DND-41 (cell line): Measurements from ENCODE around the gene ADNP2.

Source experiments
- ATAC-seq: fragments of 200-7000 bp; cut with Tn5 transposase; 3 replicates; pipeline ENCODE4 v1.9.1; 2021; ENCODE audit warnings: low read depth; ENCODE audit not compliant: insufficient read depth
- DNase-seq: peaks from one replicate; pipeline ENCODE4 v3.0.0-alpha.2; 2020
- H2AFZ ChIP-seq: 2 replicates; pipeline ENCODE4 v1.6.0; 2012; ENCODE audit warnings: low read depth, low read length
- H3K27ac ChIP-seq: 2 replicates; pipeline ENCODE4 v1.5.1; 2012; ENCODE audit warnings: low read length, inconsistent platforms
- H3K27me3 ChIP-seq: fragments of 200-600 bp; sonication (generic); 2 replicates; pipeline ENCODE4 v1.6.0; 2012; ENCODE audit warnings: low read length, mild to moderate bottlenecking, inconsistent platforms; ENCODE audit not compliant: insufficient read depth, poor library complexity
- H3K36me3 ChIP-seq: 2 replicates; pipeline ENCODE4 v1.5.1; 2012; ENCODE audit warnings: low read length, inconsistent platforms; ENCODE audit not compliant: insufficient read depth
- H3K4me1 ChIP-seq: 2 replicates; pipeline ENCODE4 v1.5.1; 2012; ENCODE audit warnings: mild to moderate bottlenecking, low read length; ENCODE audit not compliant: insufficient read depth
- H3K4me2 ChIP-seq: 2 replicates; pipeline ENCODE4 v1.6.0; 2012; ENCODE audit warnings: mild to moderate bottlenecking, moderate library complexity, low read length, inconsistent platforms; ENCODE audit not compliant: insufficient read depth
- H3K4me3 ChIP-seq, 2 experiments: fragments of 200-600 bp in 1 of 2; shearing (Covaris generic) in 1 of 2; 2 replicates each; pipeline ENCODE4 v1.5.1; 2012 to 2016; ENCODE audit warnings: inconsistent platforms in 2 of 2, low read length in 2 of 2, mild to moderate bottlenecking in 2 of 2, low read depth in 1 of 2, moderate library complexity in 1 of 2
- H3K79me2 ChIP-seq: 2 replicates; pipeline ENCODE4 v1.6.0; 2012; ENCODE audit warnings: low read length, inconsistent platforms; ENCODE audit not compliant: insufficient read depth
- H3K9ac ChIP-seq: 2 replicates; pipeline ENCODE4 v1.6.0; 2012; ENCODE audit warnings: low read depth, mild to moderate bottlenecking, inconsistent platforms, low read length, moderate library complexity
- H3K9me3 ChIP-seq: 2 replicates; pipeline ENCODE4 v1.5.1; 2012; ENCODE audit warnings: low read length, moderate library complexity, mild to moderate bottlenecking, inconsistent platforms; ENCODE audit not compliant: insufficient read depth, severe bottlenecking
- H4K20me1 ChIP-seq: 2 replicates; pipeline ENCODE4 v1.6.0; 2012; ENCODE audit warnings: low read length; ENCODE audit not compliant: insufficient read depth
- EZH2 ChIP-seq: IDR thresholded peaks from 3 replicates; pipeline ENCODE4 v1.6.1; 2012; ENCODE audit warnings: borderline replicate concordance, low read depth, mild to moderate bottlenecking, moderate library complexity, low read length, inconsistent platforms; ENCODE audit not compliant: severe bottlenecking
- TF ChIP-seq, protein P1 (sequence below): IDR thresholded peaks from 2 replicates; pipeline ENCODE4 v1.5.1; 2012; ENCODE audit warnings: borderline replicate concordance, low read length, moderate library complexity, mild to moderate bottlenecking; ENCODE audit not compliant: poor library complexity, severe bottlenecking; ENCODE audit errors: extremely low read depth

ADNP2 gene

DNA sequence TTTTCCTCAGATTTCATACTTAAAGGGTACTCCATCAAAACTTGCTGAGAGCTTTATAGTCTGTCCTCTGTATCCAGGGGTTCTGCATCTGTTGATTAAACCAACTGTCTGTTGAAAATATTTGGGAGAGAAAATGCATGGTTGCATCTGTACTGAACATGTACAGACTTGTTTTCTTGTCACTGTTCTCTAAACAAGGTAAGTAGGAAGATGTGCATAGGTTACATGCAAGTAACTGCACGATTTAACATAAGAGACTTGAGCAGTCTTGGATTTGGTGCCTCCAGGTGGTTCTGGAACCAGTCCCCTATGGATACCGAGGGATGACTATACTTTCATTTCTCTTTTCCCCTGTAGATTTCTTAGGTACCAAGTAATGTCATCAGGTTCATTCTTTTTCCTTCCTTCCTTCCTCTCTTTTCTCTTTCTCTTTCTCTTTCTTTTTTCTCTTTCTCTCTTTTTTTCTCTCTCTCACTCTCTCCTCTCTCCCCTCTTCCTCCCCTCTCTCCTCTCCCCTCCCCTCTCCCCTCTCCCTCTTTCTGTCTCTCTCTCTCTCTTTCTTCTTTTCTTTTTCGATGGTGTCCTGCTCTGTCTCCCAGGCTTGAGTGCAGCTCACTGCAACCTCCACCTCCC is 23.2 kb downstream of the ADNP2 start:
- Histone ChIP-seq H3K79me2 (peaks cover 46% of the 10 kb centered on the region), H2AFZ (no peak overlapping the region), H3K36me3 (peaks cover 59% of the 10 kb centered on the region), H3K4me2 (no peak overlapping the region), H3K27ac (0 out of 2 replicates have a peak overlapping the region, but pooled peaks have one; percentile 43), H3K4me1 (no peaks in the 10 kb centered on the region), H4K20me1 (peaks cover 39% of the 10 kb centered on the region), H3K9ac (no peak overlapping the region), H3K4me3 (no peak overlapping the region), H3K9me3 (no peaks in the 10 kb centered on the region), H3K27me3 (no peaks in the 10 kb centered on the region)
- no peak for ATAC-seq
- DNase-seq, result no peak
- no peak for TF ChIP-seq EZH2
- TF ChIP-seq, protein P1, sequence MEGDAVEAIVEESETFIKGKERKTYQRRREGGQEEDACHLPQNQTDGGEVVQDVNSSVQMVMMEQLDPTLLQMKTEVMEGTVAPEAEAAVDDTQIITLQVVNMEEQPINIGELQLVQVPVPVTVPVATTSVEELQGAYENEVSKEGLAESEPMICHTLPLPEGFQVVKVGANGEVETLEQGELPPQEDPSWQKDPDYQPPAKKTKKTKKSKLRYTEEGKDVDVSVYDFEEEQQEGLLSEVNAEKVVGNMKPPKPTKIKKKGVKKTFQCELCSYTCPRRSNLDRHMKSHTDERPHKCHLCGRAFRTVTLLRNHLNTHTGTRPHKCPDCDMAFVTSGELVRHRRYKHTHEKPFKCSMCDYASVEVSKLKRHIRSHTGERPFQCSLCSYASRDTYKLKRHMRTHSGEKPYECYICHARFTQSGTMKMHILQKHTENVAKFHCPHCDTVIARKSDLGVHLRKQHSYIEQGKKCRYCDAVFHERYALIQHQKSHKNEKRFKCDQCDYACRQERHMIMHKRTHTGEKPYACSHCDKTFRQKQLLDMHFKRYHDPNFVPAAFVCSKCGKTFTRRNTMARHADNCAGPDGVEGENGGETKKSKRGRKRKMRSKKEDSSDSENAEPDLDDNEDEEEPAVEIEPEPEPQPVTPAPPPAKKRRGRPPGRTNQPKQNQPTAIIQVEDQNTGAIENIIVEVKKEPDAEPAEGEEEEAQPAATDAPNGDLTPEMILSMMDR, result no peak

DNA sequence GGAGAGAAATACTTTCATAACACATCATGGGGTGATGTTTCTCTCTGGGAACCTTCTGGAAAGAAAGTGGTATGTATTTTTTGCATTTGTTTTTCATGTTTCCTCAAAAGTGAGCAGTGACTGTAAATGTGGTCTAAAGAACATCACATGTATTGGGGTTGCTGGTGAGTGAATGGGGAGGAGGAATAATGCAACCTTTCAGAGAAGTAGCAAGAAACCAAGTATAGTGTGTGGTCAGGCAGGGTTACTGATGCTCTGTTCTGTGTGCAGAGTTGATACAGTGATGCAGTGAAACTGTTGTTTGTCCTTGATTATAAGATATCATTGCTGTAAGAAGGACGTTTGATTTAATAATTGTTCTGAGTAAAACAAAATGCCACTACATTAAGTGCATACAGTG is 24.1 kb downstream of the ADNP2 start:
- Histone ChIP-seq H3K4me3 (no peak overlapping the region), H3K4me2 (no peak overlapping the region), H3K9ac (no peak overlapping the region), H3K27me3 (no peaks in the 10 kb centered on the region), H3K27ac (no peak overlapping the region), H2AFZ (no peak overlapping the region), H4K20me1 (peaks cover 41% of the 10 kb centered on the region), H3K36me3 (peaks cover 68% of the 10 kb centered on the region), H3K79me2 (peaks cover 38% of the 10 kb centered on the region), H3K4me1 (no peaks in the 10 kb centered on the region), H3K9me3 (no peaks in the 10 kb centered on the region)
- TF ChIP-seq EZH2, result no peak
- TF ChIP-seq, protein P1, result no peak
- DNase-seq (no peak), ATAC-seq (no peak)

DNA sequence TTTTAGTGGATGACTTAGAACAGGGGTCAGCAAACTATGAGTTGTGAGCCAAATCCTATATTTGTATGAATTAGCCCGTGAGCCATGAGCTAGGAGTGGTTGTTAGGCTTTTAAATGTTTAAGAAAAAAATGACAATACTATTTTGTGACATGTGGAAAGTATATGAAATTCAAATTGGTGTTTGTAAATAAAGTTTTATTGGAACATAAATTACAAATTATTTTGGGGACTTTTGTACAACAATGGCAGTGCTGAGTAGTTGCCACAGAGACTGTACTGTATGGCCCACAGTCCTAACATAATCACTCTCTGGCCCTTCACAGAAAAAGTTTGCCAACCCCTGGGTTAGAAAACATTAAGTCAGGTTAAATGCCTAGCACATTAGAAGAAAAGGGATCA is 26.1 kb downstream of the ADNP2 start:
- Histone ChIP-seq H3K79me2 (peaks cover 20% of the 10 kb centered on the region), H3K27me3 (no peaks in the 10 kb centered on the region), H2AFZ (no peak overlapping the region), H3K4me1 (no peaks in the 10 kb centered on the region), H3K9me3 (no peaks in the 10 kb centered on the region), H3K9ac (no peak overlapping the region), H4K20me1 (peaks cover 43% of the 10 kb centered on the region), H3K4me2 (no peak overlapping the region), H3K4me3 (no peak overlapping the region), H3K36me3 (peaks cover 79% of the 10 kb centered on the region), H3K27ac (no peak overlapping the region)
- TF ChIP-seq EZH2, result no peak
- TF ChIP-seq, protein P1, result no peak
- no peak for ATAC-seq
- no peak for DNase-seq
